CD4-positive, alpha-beta T cell treated with Interferon gamma for 1 hour (primary cell): ENCODE measurements around the gene FER1L5.

ENCODE experiments used
- DNase-seq: peaks from one replicate; pipeline ENCODE4 v3.0.0-alpha.2; 2020

FER1L5 gene

GRCh38 chr2:96683972-96684820, 41.6 kb downstream of the FER1L5 start:
- no peak for DNase-seq

- no peak for DNase-seq
Observed at GRCh38 chr2:96684883-96685576, 42.5 kb downstream of the FER1L5 start.

- DNase-seq: no peak
Observed at GRCh38 chr2:96685577-96686459, 43.3 kb downstream of the FER1L5 start.

- no peak for DNase-seq
Observed at GRCh38 chr2:96687266-96687665, 44.7 kb downstream of the FER1L5 start.

GRCh38 chr2:96687711-96688640, 45.4 kb downstream of the FER1L5 start:
- no peak for DNase-seq

- DNase-seq: no peak
Observed at GRCh38 chr2:96688649-96689430, 46.3 kb downstream of the FER1L5 start.

- DNase-seq: no peak
Observed at GRCh38 chr2:96689431-96689991, 46.9 kb downstream of the FER1L5 start.

GRCh38 chr2:96690306-96691021, 47.9 kb downstream of the FER1L5 start:
- no peak for DNase-seq

- no peak for DNase-seq
Observed at GRCh38 chr2:96691022-96691612, 48.6 kb downstream of the FER1L5 start.

GRCh38 chr2:96692094-96692971, 49.8 kb downstream of the FER1L5 start:
- no peak for DNase-seq

GRCh38 chr2:96693286-96694200, 51.0 kb downstream of the FER1L5 start:
- no peak for DNase-seq

- no peak for DNase-seq
Observed at GRCh38 chr2:96694279-96694678, 51.7 kb downstream of the FER1L5 start.

GRCh38 chr2:96694816-96695455, 52.4 kb downstream of the FER1L5 start:
- DNase-seq: no peak

- DNase-seq: no peak
Observed at GRCh38 chr2:96695602-96696001, 53.0 kb downstream of the FER1L5 start.

GRCh38 chr2:96697476-96697875, 54.9 kb downstream of the FER1L5 start:
- no peak for DNase-seq

GRCh38 chr2:96698221-96698861, 55.8 kb downstream of the FER1L5 start:
- no peak for DNase-seq

GRCh38 chr2:96699021-96699420, 56.5 kb downstream of the FER1L5 start:
- DNase-seq: no peak
